Fibroblast of lung (primary cell): ENCODE data around the gene CAPN2. TPM values are rescaled to one million over a fixed set of nuclear protein-coding genes. Genes with fewer than 3 reads are reported as not detected.

Experiments
- DNase-seq, 2 donors: peaks; one replicate each; pipeline versions ENCODE4 v3.0.0 to v3.0.0-alpha.2; 2010; ENCODE audit warnings: low read depth in 2 of 2
- H2AFZ ChIP-seq: 2 replicates; pipeline ENCODE4 v1.5.1; 2012; ENCODE audit warnings: low read length, control low read depth, inconsistent platforms
- H3K27ac ChIP-seq: 2 replicates; pipeline ENCODE4 v1.5.1; 2011; ENCODE audit warnings: low read length, control low read depth; ENCODE audit not compliant: insufficient read depth
- H3K27me3 ChIP-seq: 2 replicates; pipeline ENCODE4 v1.5.1; 2011; ENCODE audit warnings: mild to moderate bottlenecking, low read length; ENCODE audit not compliant: control insufficient read depth, insufficient read depth
- H3K36me3 ChIP-seq: 2 replicates; pipeline ENCODE4 v1.5.1; 2011; ENCODE audit warnings: low read length; ENCODE audit not compliant: control insufficient read depth, insufficient read depth
- H3K4me1 ChIP-seq: 2 replicates; pipeline ENCODE4 v1.5.1; 2011; ENCODE audit warnings: low read length; ENCODE audit not compliant: control insufficient read depth, insufficient read depth; ENCODE audit errors: extremely low read depth
- H3K4me2 ChIP-seq: 2 replicates; pipeline ENCODE4 v1.5.1; 2011; ENCODE audit warnings: low read length, control low read depth; ENCODE audit not compliant: insufficient read depth; ENCODE audit errors: extremely low read depth
- H3K4me3 ChIP-seq, 4 experiments: fragments of 200-600 bp in 1 of 4; sonication (generic) in 1 of 4; replicated peaks in 1 of 4; 2 replicates each; pipeline ENCODE4 v1.5.1; 2011 to 2016; ENCODE audit warnings: low read length in 4 of 4, low read depth in 3 of 4, mild to moderate bottlenecking in 3 of 4, control low read depth in 2 of 4, inconsistent platforms in 1 of 4, mixed read lengths in 1 of 4; ENCODE audit not compliant: insufficient read depth in 1 of 4; ENCODE audit errors: control extremely low read depth in 1 of 4
- H3K79me2 ChIP-seq: 2 replicates; pipeline ENCODE4 v1.5.1; 2012; ENCODE audit warnings: mild to moderate bottlenecking, low read length, inconsistent platforms; ENCODE audit not compliant: control insufficient read depth, insufficient read depth
- H3K9ac ChIP-seq: 2 replicates; pipeline ENCODE4 v1.5.1; 2011; ENCODE audit warnings: mild to moderate bottlenecking, low read length, control low read depth; ENCODE audit not compliant: insufficient read depth
- H3K9me3 ChIP-seq: 2 replicates; pipeline ENCODE4 v1.5.1; 2012; ENCODE audit warnings: low read depth, low read length; ENCODE audit not compliant: control insufficient read depth, insufficient read depth
- H4K20me1 ChIP-seq: 2 replicates; pipeline ENCODE4 v1.5.1; 2011; ENCODE audit warnings: low read length; ENCODE audit not compliant: control insufficient read depth, insufficient read depth; ENCODE audit errors: extremely low read depth
- EZH2 ChIP-seq: IDR thresholded peaks from 2 replicates; pipeline ENCODE4 v1.5.1; 2012; ENCODE audit warnings: low read length, control low read depth, mild to moderate bottlenecking; ENCODE audit errors: missing control alignments
- polyA plus RNA-seq, 2 donors: library from polyadenylated mRNA; depleted of rRNA in 1 of 2; stranded (reverse) in 1 of 2; unstranded in 1 of 2; fragments of >200 nt; gene quantifications; 2 replicates each; pipeline ENCODE4 v1.2.1, GENCODE V29; 2011 to 2012; ENCODE audit warnings: missing spikeins in 1 of 2
- total RNA-seq: library from RNA; depleted of rRNA; stranded (reverse); fragments of >200 nt; gene quantifications from 2 replicates; pipeline ENCODE4 v1.2.1, GENCODE V29; 2014
- TF ChIP-seq, protein P1 (sequence below), 2 donors: IDR thresholded peaks in 1 of 2; conservative IDR thresholded peaks in 1 of 2; 1 replicate in 1 of 2; 2 replicates in 1 of 2; pipeline ENCODE4 v1.5.1; 2011 to 2012; ENCODE audit warnings: low read length in 2 of 2, control low read depth in 1 of 2, inconsistent platforms in 1 of 2, low read depth in 1 of 2, mild to moderate bottlenecking in 1 of 2

Gene CAPN2
- total and polyA plus RNA-seq, 2 donors (not counting 1 experiment from before 2014, with no cell fraction given) = 387 to 488 TPM

DNA sequence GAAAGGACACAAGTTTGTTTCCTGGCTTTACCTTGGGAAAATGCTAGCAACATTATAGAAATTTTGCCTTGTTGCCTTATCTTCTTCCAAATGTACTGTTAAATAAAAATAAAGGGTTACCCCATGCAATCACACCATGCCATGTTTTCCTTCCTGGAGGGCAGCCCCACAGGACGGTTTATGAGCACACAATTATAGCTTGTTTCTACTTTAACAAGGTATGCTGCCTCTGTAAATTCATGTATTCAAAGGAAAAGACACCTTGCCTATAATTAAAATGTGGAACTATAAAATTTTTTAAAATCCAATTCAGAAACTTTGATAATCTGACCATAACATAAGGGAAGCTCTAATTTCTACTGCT, 63.4 kb downstream of the CAPN2 start:
- Histone ChIP-seq H3K27me3 (no peaks in the 10 kb centered on the region), H4K20me1 (no peaks in the 10 kb centered on the region), H3K4me1 (peaks cover 36% of the 10 kb centered on the region), H3K27ac (peak overlapping the region; percentile 10), H2AFZ (no peak overlapping the region), H3K36me3 (peaks cover 19% of the 10 kb centered on the region), H3K4me2 (no peak overlapping the region), H3K4me3 (no peak overlapping the region), H3K79me2 (no peaks in the 10 kb centered on the region), H3K9me3 (no peaks in the 10 kb centered on the region), H3K9ac (no peak overlapping the region)
- TF ChIP-seq, protein P1, sequence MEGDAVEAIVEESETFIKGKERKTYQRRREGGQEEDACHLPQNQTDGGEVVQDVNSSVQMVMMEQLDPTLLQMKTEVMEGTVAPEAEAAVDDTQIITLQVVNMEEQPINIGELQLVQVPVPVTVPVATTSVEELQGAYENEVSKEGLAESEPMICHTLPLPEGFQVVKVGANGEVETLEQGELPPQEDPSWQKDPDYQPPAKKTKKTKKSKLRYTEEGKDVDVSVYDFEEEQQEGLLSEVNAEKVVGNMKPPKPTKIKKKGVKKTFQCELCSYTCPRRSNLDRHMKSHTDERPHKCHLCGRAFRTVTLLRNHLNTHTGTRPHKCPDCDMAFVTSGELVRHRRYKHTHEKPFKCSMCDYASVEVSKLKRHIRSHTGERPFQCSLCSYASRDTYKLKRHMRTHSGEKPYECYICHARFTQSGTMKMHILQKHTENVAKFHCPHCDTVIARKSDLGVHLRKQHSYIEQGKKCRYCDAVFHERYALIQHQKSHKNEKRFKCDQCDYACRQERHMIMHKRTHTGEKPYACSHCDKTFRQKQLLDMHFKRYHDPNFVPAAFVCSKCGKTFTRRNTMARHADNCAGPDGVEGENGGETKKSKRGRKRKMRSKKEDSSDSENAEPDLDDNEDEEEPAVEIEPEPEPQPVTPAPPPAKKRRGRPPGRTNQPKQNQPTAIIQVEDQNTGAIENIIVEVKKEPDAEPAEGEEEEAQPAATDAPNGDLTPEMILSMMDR (conservative IDR thresholded peaks at IDR 0.05 in 1 of 2, IDR thresholded peaks at IDR 0.05 in 1 of 2; ENCODE audit: low read depth in 1 of 2, low read length in 2 of 2) = no peak
- TF ChIP-seq EZH2 = no peak
- no peak for DNase-seq

DNA sequence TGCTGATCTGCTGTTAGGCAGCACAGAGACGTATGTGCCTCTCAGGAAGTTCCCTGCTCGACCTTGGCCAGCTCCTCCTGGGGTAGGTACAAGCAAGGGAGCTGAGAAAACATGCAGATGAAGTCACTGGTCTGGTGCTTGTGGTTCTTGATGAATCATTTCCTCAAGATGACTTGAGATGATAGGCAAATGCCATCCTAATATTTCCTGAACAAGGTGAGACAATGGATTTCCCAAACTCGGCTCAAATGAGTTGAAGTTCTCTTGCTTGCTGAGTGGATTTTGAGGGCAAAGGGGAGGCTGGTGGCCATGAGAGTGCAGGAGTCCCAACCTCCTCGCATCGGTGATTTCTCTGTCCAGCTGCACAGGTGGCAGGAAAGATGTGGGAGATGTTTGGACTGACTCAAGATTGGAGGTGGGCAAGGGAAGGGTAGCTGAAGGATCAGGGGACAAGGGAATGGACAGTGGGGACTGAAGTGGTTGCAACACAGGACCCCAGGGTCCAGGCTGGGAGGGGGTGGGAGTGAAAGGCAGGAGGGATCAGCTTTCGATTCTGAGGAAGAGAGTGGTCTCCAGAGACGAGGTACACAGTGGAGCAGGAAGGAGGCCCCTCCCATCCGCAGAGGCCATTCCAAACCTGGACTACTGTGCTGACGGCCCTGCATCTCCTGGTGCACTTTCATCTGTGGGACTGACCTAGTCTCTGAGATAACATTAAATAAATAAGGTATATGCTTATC, 63.9 kb downstream of the CAPN2 start:
- Histone ChIP-seq H3K27me3 (no peaks in the 10 kb centered on the region), H3K4me2 (no peak overlapping the region), H3K4me3 (no peak overlapping the region), H3K36me3 (peaks cover 14% of the 10 kb centered on the region), H3K27ac (peak overlapping the region; percentile 27), H3K9me3 (no peaks in the 10 kb centered on the region), H3K9ac (no peak overlapping the region), H2AFZ (no peak overlapping the region), H3K4me1 (peaks cover 30% of the 10 kb centered on the region), H3K79me2 (no peaks in the 10 kb centered on the region), H4K20me1 (no peaks in the 10 kb centered on the region)
- DNase-seq = peak; percentile 66 to 95
- TF ChIP-seq, protein P1 (conservative IDR thresholded peaks at IDR 0.05 in 1 of 2, IDR thresholded peaks at IDR 0.05 in 1 of 2; ENCODE audit: low read depth in 1 of 2, low read length in 2 of 2) = no peak
- TF ChIP-seq EZH2 = no peak

DNA sequence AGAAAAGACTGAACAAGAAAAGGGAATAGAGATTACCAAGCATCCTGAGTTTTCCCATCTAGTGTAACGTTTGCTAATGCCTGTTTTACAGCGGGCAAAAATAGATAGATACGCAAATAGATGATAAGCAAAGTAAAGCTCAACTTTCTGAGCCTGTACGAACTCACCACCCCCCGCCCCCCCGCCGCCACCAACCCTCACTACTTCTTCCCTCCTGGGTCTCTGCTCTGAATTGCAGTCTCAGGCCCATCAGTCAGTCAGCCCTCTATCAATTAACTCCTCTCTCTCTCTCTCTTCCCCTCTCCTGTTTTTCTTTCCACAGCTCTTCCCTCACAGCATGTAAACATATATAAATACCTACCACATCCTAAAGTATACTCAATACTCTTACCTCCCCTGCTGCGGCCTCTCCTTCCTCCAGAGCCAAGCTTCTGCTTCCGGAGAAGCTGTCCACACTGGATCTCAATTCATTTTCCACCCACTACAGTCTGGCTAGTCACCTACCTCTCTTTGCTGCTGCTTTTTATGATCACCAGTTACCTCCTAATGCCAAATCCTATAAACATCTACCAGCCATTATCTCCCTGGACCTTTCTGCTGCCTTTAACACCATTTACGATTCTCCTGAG, 64.6 kb downstream of the CAPN2 start:
- DNase-seq = no peak
- no peak overlapping the region for H2AFZ ChIP-seq
- H3K4me3 ChIP-seq = no peak overlapping the region
- H3K9me3 ChIP-seq = no peaks in the 10 kb centered on the region
- peaks cover 25% of the 10 kb centered on the region for H3K4me1 ChIP-seq
- H4K20me1 ChIP-seq = no peaks in the 10 kb centered on the region
- H3K9ac ChIP-seq = no peak overlapping the region
- peaks cover 14% of the 10 kb centered on the region for H3K36me3 ChIP-seq
- TF ChIP-seq EZH2 = no peak
- TF ChIP-seq, protein P1 (conservative IDR thresholded peaks at IDR 0.05 in 1 of 2, IDR thresholded peaks at IDR 0.05 in 1 of 2; ENCODE audit: low read depth in 1 of 2, low read length in 2 of 2) = no peak
- H3K27me3 ChIP-seq = no peaks in the 10 kb centered on the region
- no peak overlapping the region for H3K27ac ChIP-seq
- H3K79me2 ChIP-seq = no peaks in the 10 kb centered on the region
- no peak overlapping the region for H3K4me2 ChIP-seq
